GM18951 (cell line): ENCODE data around the gene SMAD5.
A peak's percentile ranks its signal among the peaks of the same experiment; 100 is the strongest.

ENCODE experiments used
- POLR2A ChIP-seq: IDR thresholded peaks from 4 replicates; pipeline ENCODE4 v1.6.1; 2011; ENCODE audit warnings: mild to moderate bottlenecking; ENCODE audit not compliant: insufficient read length, insufficient read depth; ENCODE audit errors: extremely low read depth
- in situ Hi-C: fragments of 300-500 bp; cut with MboI; formaldehyde crosslinking; loops from one replicate; pipeline ENCODE4 v1.12.0; 2022; ENCODE audit warnings: low sequenced_read_pairs, mixed read lengths, inconsistent platforms; ENCODE audit not compliant: unreplicated experiment

The SMAD5 gene

GRCh38 chr5:136132557-136133221, at the start of gene SMAD5:
Gene SMAD5 (plus strand): TSS chr5:136132845. CDS start chr5:136153761, 20,916 bp downstream.
- in situ Hi-C loops, result no loop called here
- TF ChIP-seq POLR2A, result peak; percentile 78

GRCh38 chr5:136084698-136085097, 47.9 kb upstream of the SMAD5 start:
- no peak for TF ChIP-seq POLR2A
- in situ Hi-C loops, result no loop called here

- in situ Hi-C loops, result no loop called here
- TF ChIP-seq POLR2A, result no peak
Measured at GRCh38 chr5:136086783-136087566, 45.7 kb upstream of the SMAD5 start.

- no peak for TF ChIP-seq POLR2A
Measured at GRCh38 chr5:136087961-136088871, 44.4 kb upstream of the SMAD5 start.

GRCh38 chr5:136089791-136090190, 42.9 kb upstream of the SMAD5 start:
- in situ Hi-C loops, result no loop called here

More at GRCh38 chr5:136087961-136088871, 44.4 kb upstream of the SMAD5 start:
- in situ Hi-C loops, result no loop called here

GRCh38 chr5:136090319-136090718, 42.3 kb upstream of the SMAD5 start:
- no peak for TF ChIP-seq POLR2A
- in situ Hi-C loops, result no loop called here

More at GRCh38 chr5:136089791-136090190, 42.9 kb upstream of the SMAD5 start:
- no peak for TF ChIP-seq POLR2A

GRCh38 chr5:136094189-136094912, 38.3 kb upstream of the SMAD5 start:
- in situ Hi-C loops, result no loop called here
- no peak for TF ChIP-seq POLR2A

- no peak for TF ChIP-seq POLR2A
- in situ Hi-C loops, result no loop called here
Measured at GRCh38 chr5:136094913-136095641, 37.6 kb upstream of the SMAD5 start.

- no peak for TF ChIP-seq POLR2A
- in situ Hi-C loops, result no loop called here
Measured at GRCh38 chr5:136098176-136098575, 34.5 kb upstream of the SMAD5 start.

- TF ChIP-seq POLR2A, result no peak
- in situ Hi-C loops, result no loop called here
Measured at GRCh38 chr5:136099870-136100269, 32.8 kb upstream of the SMAD5 start.

GRCh38 chr5:136101884-136102283, 30.8 kb upstream of the SMAD5 start:
- TF ChIP-seq POLR2A, result no peak
- in situ Hi-C loops, result no loop called here

GRCh38 chr5:136103118-136103517, 29.5 kb upstream of the SMAD5 start:
- no peak for TF ChIP-seq POLR2A
- in situ Hi-C loops, result no loop called here
